ENCODE measurements around the gene SLCO2B1. TPM values are rescaled to one million over a fixed set of nuclear protein-coding genes. Genes with fewer than 3 reads are reported as not detected.

The SLCO2B1 gene
- total RNA-seq, 1 experiment from 2014 or later: 0.57 TPM

- TF ChIP-seq SMAD3 (CRISPR knock-in tag; IDR thresholded peaks at IDR 0.05; ENCODE audit: borderline replicate concordance): no peak
Measured at GRCh38 chr11:75170516-75171201, 19.8 kb downstream of the SLCO2B1 start (continued).

DNA sequence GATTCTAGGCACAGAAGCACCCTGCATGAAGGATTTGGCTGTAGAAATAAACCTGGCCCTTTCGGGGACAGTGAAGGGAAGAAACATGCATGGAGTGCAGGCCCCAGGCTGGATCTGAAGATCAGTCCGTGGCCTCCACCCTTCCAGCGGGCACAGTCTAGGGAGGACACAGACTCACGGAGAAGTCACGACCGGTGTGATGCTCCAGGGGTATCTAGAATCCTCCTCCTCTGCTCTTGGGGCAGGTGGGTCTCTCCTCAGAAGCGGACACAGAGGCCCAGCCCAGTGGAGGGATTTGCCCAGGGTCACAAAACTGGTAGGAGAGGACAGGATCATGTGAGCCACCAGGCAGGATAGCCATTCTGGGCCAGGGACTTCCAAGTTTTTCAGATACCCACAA, 22.4 kb downstream of the SLCO2B1 start:
- ChIA-PET POLR2A (no interaction called here), CTCF (interaction anchor here (2.4 kb wide), 1 partner anchor 51 kb away, joined by 7 read pairs; no protein-coding TSS in a partner anchor)
- peaks cover 11% of the 10 kb centered on the region for H3K4me1 Mint-ChIP-seq
- no peak overlapping the region for H3K4me3 Mint-ChIP-seq
- no peaks in the 10 kb centered on the region for H3K27me3 Mint-ChIP-seq (ENCODE audit: low read depth)
- DNase-seq (ENCODE audit: low spot score): no peak
- no peak overlapping the region for H3K27ac Mint-ChIP-seq
- no peaks in the 10 kb centered on the region for H3K9me3 Mint-ChIP-seq
- ATAC-seq: no peak
- H3K36me3 Mint-ChIP-seq: no peaks in the 10 kb centered on the region
- TF ChIP-seq, protein P1, sequence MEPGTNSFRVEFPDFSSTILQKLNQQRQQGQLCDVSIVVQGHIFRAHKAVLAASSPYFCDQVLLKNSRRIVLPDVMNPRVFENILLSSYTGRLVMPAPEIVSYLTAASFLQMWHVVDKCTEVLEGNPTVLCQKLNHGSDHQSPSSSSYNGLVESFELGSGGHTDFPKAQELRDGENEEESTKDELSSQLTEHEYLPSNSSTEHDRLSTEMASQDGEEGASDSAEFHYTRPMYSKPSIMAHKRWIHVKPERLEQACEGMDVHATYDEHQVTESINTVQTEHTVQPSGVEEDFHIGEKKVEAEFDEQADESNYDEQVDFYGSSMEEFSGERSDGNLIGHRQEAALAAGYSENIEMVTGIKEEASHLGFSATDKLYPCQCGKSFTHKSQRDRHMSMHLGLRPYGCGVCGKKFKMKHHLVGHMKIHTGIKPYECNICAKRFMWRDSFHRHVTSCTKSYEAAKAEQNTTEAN (CRISPR knock-in tag; IDR thresholded peaks at IDR 0.05): no peak
- TF ChIP-seq, protein P2, sequence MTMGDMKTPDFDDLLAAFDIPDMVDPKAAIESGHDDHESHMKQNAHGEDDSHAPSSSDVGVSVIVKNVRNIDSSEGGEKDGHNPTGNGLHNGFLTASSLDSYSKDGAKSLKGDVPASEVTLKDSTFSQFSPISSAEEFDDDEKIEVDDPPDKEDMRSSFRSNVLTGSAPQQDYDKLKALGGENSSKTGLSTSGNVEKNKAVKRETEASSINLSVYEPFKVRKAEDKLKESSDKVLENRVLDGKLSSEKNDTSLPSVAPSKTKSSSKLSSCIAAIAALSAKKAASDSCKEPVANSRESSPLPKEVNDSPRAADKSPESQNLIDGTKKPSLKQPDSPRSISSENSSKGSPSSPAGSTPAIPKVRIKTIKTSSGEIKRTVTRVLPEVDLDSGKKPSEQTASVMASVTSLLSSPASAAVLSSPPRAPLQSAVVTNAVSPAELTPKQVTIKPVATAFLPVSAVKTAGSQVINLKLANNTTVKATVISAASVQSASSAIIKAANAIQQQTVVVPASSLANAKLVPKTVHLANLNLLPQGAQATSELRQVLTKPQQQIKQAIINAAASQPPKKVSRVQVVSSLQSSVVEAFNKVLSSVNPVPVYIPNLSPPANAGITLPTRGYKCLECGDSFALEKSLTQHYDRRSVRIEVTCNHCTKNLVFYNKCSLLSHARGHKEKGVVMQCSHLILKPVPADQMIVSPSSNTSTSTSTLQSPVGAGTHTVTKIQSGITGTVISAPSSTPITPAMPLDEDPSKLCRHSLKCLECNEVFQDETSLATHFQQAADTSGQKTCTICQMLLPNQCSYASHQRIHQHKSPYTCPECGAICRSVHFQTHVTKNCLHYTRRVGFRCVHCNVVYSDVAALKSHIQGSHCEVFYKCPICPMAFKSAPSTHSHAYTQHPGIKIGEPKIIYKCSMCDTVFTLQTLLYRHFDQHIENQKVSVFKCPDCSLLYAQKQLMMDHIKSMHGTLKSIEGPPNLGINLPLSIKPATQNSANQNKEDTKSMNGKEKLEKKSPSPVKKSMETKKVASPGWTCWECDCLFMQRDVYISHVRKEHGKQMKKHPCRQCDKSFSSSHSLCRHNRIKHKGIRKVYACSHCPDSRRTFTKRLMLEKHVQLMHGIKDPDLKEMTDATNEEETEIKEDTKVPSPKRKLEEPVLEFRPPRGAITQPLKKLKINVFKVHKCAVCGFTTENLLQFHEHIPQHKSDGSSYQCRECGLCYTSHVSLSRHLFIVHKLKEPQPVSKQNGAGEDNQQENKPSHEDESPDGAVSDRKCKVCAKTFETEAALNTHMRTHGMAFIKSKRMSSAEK (CRISPR knock-in tag; IDR thresholded peaks at IDR 0.05; ENCODE audit: borderline replicate concordance): no peak
- TF ChIP-seq E2F4 (CRISPR knock-in tag; IDR thresholded peaks at IDR 0.05; ENCODE audit: borderline replicate concordance, low read depth) (no peak), ZNF281 (CRISPR knock-in tag; IDR thresholded peaks at IDR 0.05) (no peak), CREM (CRISPR knock-in tag; IDR thresholded peaks at IDR 0.05) (no peak), OVOL2 (CRISPR knock-in tag; IDR thresholded peaks at IDR 0.05; ENCODE audit: borderline replicate concordance) (no peak), ATF6 (CRISPR knock-in tag; IDR thresholded peaks at IDR 0.05) (no peak), ZNF121 (CRISPR knock-in tag; IDR thresholded peaks at IDR 0.05) (no peak), GTF2I (CRISPR knock-in tag; conservative IDR thresholded peaks at IDR 0.05) (no peak), MAX (CRISPR knock-in tag; IDR thresholded peaks at IDR 0.05) (no peak), MXD4 (CRISPR knock-in tag; IDR thresholded peaks at IDR 0.05; ENCODE audit: borderline replicate concordance) (no peak), HMGXB4 (CRISPR knock-in tag; IDR thresholded peaks at IDR 0.05) (no peak)
